Mucosa of descending colon (tissue), 3 donors: ENCODE results near the gene PRRT1B. TPM values are rescaled to one million over a fixed set of nuclear protein-coding genes. Genes with fewer than 3 reads are reported as not detected.
A peak's percentile ranks its signal among the peaks of the same experiment; 100 is the strongest.

Experiments
- ATAC-seq: fragments of 200-7000 bp; cut with Tn5 transposase; one replicate; pipeline ENCODE4 v1.9.1; 2020; ENCODE audit warnings: mild to moderate bottlenecking, moderate library complexity
- DNase-seq, 3 donors: peaks; one replicate each; pipeline ENCODE4 v3.0.0-alpha.2; 2020
- H3K36me3 ChIP-seq: fragments of 200-600 bp; one replicate; pipeline ENCODE4 v1.8.0; 2021; ENCODE audit warnings: low read depth, mild to moderate bottlenecking
- H3K4me1 ChIP-seq: fragments of 200-600 bp; one replicate; pipeline ENCODE4 v1.8.0; 2021; ENCODE audit warnings: low read depth, mild to moderate bottlenecking
- H3K4me3 ChIP-seq: fragments of 200-600 bp; one replicate; pipeline ENCODE4 v1.8.0; 2021; ENCODE audit warnings: mild to moderate bottlenecking
- H3K9me3 ChIP-seq: fragments of 200-600 bp; one replicate; pipeline ENCODE4 v1.8.0; 2021; ENCODE audit warnings: mild to moderate bottlenecking
- intact Hi-C, 2 donors: fragments of 100-400 bp; cut with DNase I in 1 of 2; cut with micrococcal nuclease in 1 of 2; formaldehyde crosslinking; loops; one replicate each; pipeline versions ENCODE4 v1.11.0 to v1.11.1; 2022; cut with DNase I, micrococcal nuclease
- total RNA-seq, 3 donors: library from RNA; stranded (reverse); fragmentation: NEBNext Ultra II Directional in 2 of 3; extraction: Animal tissue kit (Norgen Biotek cat#: 25700) in 2 of 3; gene quantifications; one replicate each; pipeline versions ENCODE4 v1.2.1 to v1.2.4, GENCODE V29; 2021 to 2023
- TF ChIP-seq, protein P1 (sequence below): fragments of 200-600 bp; IDR thresholded peaks from one replicate; pipeline ENCODE4 v1.8.0; 2022; ENCODE audit warnings: antibody characterized with exemption, mild to moderate bottlenecking
- donor health status: DM: no; HTN: no; CAD: no; lungs with moderate emphysema.
- donor health status: DM: no; HTN: no; CAD: no.
- donor health status: DM: no; HTN: yes; CAD: no.

PRRT1B gene
- total RNA-seq, 3 donors from 2014 or later, result 1.9 to 9.4 (median 2.9) TPM

DNA sequence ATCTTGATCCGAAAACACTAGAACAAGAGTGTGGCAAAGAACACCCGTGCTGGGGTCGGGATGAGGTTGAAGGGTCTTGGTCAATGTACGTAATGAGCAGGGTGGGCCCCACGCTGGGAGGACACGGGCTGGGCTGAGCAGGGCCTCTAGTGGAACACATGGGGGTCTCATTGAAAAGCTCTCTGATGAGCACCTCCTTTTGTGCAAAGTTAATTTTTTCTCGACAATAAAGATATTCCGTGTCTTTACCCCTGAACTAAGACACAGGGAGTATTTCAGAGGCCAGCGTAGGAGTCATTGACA lies 22.3 kb upstream of the PRRT1B start:
- H3K9me3 ChIP-seq, result no peaks in the 10 kb centered on the region
- TF ChIP-seq, protein P1, sequence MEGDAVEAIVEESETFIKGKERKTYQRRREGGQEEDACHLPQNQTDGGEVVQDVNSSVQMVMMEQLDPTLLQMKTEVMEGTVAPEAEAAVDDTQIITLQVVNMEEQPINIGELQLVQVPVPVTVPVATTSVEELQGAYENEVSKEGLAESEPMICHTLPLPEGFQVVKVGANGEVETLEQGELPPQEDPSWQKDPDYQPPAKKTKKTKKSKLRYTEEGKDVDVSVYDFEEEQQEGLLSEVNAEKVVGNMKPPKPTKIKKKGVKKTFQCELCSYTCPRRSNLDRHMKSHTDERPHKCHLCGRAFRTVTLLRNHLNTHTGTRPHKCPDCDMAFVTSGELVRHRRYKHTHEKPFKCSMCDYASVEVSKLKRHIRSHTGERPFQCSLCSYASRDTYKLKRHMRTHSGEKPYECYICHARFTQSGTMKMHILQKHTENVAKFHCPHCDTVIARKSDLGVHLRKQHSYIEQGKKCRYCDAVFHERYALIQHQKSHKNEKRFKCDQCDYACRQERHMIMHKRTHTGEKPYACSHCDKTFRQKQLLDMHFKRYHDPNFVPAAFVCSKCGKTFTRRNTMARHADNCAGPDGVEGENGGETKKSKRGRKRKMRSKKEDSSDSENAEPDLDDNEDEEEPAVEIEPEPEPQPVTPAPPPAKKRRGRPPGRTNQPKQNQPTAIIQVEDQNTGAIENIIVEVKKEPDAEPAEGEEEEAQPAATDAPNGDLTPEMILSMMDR, result no peak
- ATAC-seq (no peak), DNase-seq (no peak)
- H3K4me3 ChIP-seq, result no peak overlapping the region
- intact Hi-C loops, result no loop called here
- H3K36me3 ChIP-seq, result peaks cover 10% of the 10 kb centered on the region
- no peaks in the 10 kb centered on the region for H3K4me1 ChIP-seq

DNA sequence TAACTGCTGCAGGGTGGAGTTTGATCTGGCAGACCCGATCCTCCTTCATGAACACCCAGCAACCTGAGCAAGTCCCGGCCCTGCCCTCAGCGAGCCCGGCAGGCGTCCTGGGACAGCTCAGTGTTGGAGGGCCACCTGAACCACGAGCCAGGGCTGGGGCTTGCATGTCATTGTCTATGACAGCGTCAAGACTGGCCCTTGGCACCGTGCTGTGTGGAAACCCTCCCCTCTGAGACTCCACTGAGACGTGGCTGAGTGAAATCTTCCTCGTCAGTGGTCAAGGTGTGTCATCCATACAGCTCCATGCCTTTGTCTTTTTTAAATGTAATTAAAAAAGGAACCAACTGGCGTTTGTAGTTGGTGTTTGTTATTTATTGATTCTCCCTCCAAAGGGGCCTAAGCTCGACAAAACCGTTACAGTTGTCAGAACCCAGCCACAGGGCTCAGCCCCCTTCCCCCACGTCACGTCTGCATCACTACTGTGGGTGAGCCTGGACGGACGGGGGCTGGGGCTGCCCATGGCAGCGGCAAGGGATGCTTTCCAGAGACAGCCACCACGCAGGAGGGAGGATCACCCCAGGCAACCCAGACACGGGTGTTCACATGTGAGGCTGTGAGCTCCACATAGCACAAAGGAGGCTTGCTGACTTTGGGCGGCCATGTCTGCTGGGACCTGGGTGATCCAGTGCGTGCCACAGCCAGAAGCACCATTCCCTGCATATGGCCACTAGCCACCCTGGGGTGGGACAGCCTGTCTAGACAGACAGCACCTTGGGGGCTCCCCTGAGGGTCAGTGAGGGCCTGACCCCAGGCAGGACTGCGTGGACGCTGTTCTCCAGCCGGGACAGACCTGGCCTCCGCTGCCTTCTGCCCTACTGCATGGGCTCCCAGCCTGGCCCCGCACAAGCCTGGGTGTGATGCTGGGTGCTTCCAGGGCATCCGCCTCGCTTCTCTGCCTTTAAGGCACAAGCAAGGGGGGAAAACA lies 21.6 kb upstream of the PRRT1B start:
- TF ChIP-seq, protein P1, result no peak
- peak; percentile 12 for ATAC-seq
- Histone ChIP-seq H3K4me3 (no peak overlapping the region), H3K36me3 (peaks cover 7% of the 10 kb centered on the region), H3K9me3 (no peaks in the 10 kb centered on the region), H3K4me1 (no peaks in the 10 kb centered on the region)
- DNase-seq, result no peak
- intact Hi-C loops, result no loop called here

DNA sequence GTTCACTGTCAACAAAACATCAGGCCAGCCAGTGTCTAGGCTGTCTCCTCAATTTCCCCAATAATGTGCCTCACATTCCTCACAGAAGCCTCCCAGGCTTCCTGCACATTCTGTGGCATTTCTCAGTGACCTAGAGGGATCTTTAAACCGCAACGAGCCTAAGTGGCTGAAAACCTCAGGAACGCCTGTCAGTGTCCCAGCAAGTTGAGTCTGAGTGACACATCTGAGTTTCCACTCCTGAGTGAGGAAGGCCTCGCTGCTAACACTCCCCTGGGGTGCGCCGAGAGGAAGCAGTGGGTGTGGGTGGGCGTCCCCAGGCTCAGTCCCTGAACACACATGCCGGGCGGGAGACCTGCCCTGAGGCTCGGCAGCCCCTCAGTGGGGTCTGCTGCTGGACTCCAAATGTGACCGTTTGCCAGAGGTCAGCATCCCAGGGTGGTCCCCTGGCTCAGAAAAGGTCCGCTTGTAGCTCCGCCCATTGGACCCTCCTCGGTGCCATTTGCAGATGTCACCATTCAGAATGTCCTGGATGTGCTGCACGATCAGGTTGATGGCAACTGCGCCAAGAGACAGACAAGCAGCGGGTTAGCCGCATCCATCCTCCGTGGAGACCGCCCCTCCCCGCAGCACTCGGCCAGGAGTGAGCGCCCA lies 20.5 kb upstream of the PRRT1B start:
- ATAC-seq, result no peak
- no peak for DNase-seq
- TF ChIP-seq, protein P1, result no peak
- intact Hi-C loops, result no loop called here
- Histone ChIP-seq H3K36me3 (no peaks in the 10 kb centered on the region), H3K4me3 (no peak overlapping the region), H3K9me3 (no peaks in the 10 kb centered on the region), H3K4me1 (peaks cover 3% of the 10 kb centered on the region)

DNA sequence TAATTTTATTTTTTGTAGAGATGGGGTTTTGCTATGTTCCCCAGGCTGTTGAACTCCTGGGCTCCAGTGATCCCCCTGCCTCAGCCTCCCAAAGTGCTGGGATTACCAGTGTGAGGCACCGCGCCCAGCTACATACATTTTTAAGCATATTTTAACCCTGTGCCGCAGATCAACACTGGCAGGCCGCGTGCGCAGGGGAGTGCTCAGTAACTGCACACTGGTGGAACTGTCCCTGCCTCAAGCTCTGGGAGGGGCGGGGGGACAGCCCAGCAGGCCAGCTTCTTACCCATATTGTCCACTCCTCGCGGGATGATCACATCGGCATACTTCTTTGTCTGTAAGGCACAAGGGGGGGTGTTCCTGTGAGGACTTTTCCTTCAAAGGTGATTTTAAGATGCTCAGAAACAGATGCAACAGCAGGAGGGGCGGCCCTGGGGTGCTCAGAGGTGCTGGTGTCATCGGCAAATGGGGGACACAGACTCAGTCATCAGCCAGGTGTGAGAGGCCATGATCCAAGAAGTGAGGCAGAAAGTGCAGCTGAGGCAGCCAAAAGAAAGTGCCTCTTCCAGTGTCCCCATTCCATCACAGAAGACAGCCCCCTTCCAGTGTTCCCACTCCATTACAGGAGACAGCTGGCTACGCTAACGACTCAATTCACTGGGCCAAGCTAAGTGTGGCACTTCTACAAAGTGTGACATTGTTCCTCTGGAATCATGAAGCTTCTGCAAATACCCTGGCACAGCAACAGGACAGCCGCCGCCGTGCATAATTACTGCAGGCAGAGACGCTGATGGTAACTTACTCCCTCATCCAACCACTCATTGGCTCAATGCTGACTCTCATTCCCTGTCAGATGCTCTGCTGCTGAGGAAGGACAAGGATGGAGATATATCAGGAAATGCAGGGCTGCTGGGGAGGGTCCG lies 19.4 kb upstream of the PRRT1B start:
- ATAC-seq (no peak), DNase-seq (no peak)
- H3K36me3 ChIP-seq, result no peaks in the 10 kb centered on the region
- H3K4me1 ChIP-seq, result peaks cover 10% of the 10 kb centered on the region
- H3K4me3 ChIP-seq, result no peak overlapping the region
- no peaks in the 10 kb centered on the region for H3K9me3 ChIP-seq
- intact Hi-C loops, result no loop called here
- TF ChIP-seq, protein P1, result no peak

DNA sequence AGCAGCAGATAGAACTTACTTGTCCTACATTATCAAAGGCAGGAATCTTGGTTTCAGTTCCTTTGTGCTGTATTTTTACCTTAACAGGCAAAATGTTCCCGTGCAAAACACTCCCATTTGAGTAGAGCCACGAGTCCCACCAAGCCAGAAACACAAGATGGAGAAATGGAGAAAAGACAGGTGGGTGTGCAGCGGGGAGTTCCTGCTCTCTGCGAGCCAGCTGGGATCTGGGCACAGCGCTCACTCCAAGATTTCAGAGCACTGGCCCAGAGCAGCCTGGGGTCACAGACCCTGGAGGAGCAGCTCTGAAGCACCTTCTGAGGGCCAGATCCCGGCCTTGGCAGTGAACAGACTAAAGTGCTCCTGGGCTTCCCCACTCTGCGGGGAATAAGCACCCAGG lies 17.1 kb upstream of the PRRT1B start:
- ATAC-seq (no peak), DNase-seq (no peak)
- Histone ChIP-seq H3K36me3 (no peaks in the 10 kb centered on the region), H3K4me3 (no peak overlapping the region), H3K4me1 (peaks cover 14% of the 10 kb centered on the region), H3K9me3 (no peaks in the 10 kb centered on the region)
- TF ChIP-seq, protein P1, result no peak
- intact Hi-C loops, result no loop called here
